Measurements from ENCODE around the gene ATP13A3.

GRCh38 chr3:194373028-194373427 lies 113.8 kb downstream of the ATP13A3 start:
- TF ChIP-seq EZH2 (IDR thresholded peaks at IDR 0.05; ENCODE audit: borderline replicate concordance, low read length), result no peak
- no peak for TF ChIP-seq CTCF (IDR thresholded peaks at IDR 0.05; ENCODE audit: low read length)
